Measurements from ENCODE around the gene GDI2.

Gene GDI2

GRCh38 chr10:5744849-5745248 is 68.4 kb downstream of the GDI2 start:
- in situ Hi-C loops (cut with HindIII; ENCODE audit: low sequenced_read_pairs), result no loop called here

GRCh38 chr10:5743736-5744135 is 69.5 kb downstream of the GDI2 start:
- in situ Hi-C loops (cut with HindIII; ENCODE audit: low sequenced_read_pairs), result no loop called here

- in situ Hi-C loops (cut with HindIII; ENCODE audit: low sequenced_read_pairs), result no loop called here
Measured at GRCh38 chr10:5742116-5742515, 71.1 kb downstream of the GDI2 start.

GRCh38 chr10:5741276-5741675 is 72.0 kb downstream of the GDI2 start:
- in situ Hi-C loops (cut with HindIII; ENCODE audit: low sequenced_read_pairs), result no loop called here

GRCh38 chr10:5738427-5738826 is 74.8 kb downstream of the GDI2 start:
- in situ Hi-C loops (cut with HindIII; ENCODE audit: low sequenced_read_pairs), result no loop called here

GRCh38 chr10:5737352-5737751 is 75.9 kb downstream of the GDI2 start:
- in situ Hi-C loops (cut with HindIII; ENCODE audit: low sequenced_read_pairs), result no loop called here

- in situ Hi-C loops (cut with HindIII; ENCODE audit: low sequenced_read_pairs), result no loop called here
Measured at GRCh38 chr10:5736591-5736990, 76.6 kb downstream of the GDI2 start.

GRCh38 chr10:5735119-5735518 is 78.1 kb downstream of the GDI2 start:
- in situ Hi-C loops (cut with HindIII; ENCODE audit: low sequenced_read_pairs), result no loop called here

- in situ Hi-C loops (cut with HindIII; ENCODE audit: low sequenced_read_pairs), result no loop called here
Measured at GRCh38 chr10:5732141-5732540, 81.1 kb downstream of the GDI2 start.

GRCh38 chr10:5731559-5731958 is 81.7 kb downstream of the GDI2 start:
- in situ Hi-C loops (cut with HindIII; ENCODE audit: low sequenced_read_pairs), result no loop called here

- in situ Hi-C loops (cut with HindIII; ENCODE audit: low sequenced_read_pairs), result no loop called here
Measured at GRCh38 chr10:5730766-5731165, 82.5 kb downstream of the GDI2 start.

- in situ Hi-C loops (cut with HindIII; ENCODE audit: low sequenced_read_pairs), result no loop called here
Measured at GRCh38 chr10:5723692-5724091, 89.5 kb downstream of the GDI2 start.

GRCh38 chr10:5720182-5720581 is 93.1 kb downstream of the GDI2 start:
- in situ Hi-C loops (cut with HindIII; ENCODE audit: low sequenced_read_pairs), result no loop called here

GRCh38 chr10:5719546-5719945 is 93.7 kb downstream of the GDI2 start:
- in situ Hi-C loops (cut with HindIII; ENCODE audit: low sequenced_read_pairs), result no loop called here

Measured in DLD1 (cell line).